Measurements from ENCODE around the gene AXIN1.

AXIN1 gene

GRCh38 chr16:265711-266110, 86.8 kb downstream of the AXIN1 start:
- H3K27ac ChIP-seq = no peak overlapping the region
- no peak overlapping the region for H3K4me3 ChIP-seq (ENCODE audit: low read depth, low read length)
- TF ChIP-seq CTCF (IDR thresholded peaks at IDR 0.05) = no peak
- H3K4me1 ChIP-seq = no peaks in the 10 kb centered on the region
- no peak overlapping the region for H3K4me2 ChIP-seq (ENCODE audit: low read length)
- H3K27me3 ChIP-seq (ENCODE audit: control insufficient read depth, insufficient read depth, low read length) = no peaks in the 10 kb centered on the region
- no peaks in the 10 kb centered on the region for H3K9me3 ChIP-seq (ENCODE audit: control insufficient read depth, low read length)
- H3K36me3 ChIP-seq (ENCODE audit: control insufficient read depth, insufficient read depth, low read length) = no peaks in the 10 kb centered on the region
- H2AFZ ChIP-seq = no peak overlapping the region
- H3K79me2 ChIP-seq = no peaks in the 10 kb centered on the region
- H3K9ac ChIP-seq = no peak overlapping the region

GRCh38 chr16:265002-265529, 87.5 kb downstream of the AXIN1 start:
- no peak for TF ChIP-seq CTCF (IDR thresholded peaks at IDR 0.05)
- Histone ChIP-seq H3K27me3 (ENCODE audit: control insufficient read depth, insufficient read depth, low read length) (no peaks in the 10 kb centered on the region), H3K36me3 (ENCODE audit: control insufficient read depth, insufficient read depth, low read length) (no peaks in the 10 kb centered on the region), H3K27ac (no peak overlapping the region), H3K4me2 (ENCODE audit: low read length) (no peak overlapping the region), H3K4me1 (no peaks in the 10 kb centered on the region), H3K9ac (no peak overlapping the region), H3K9me3 (ENCODE audit: control insufficient read depth, low read length) (no peaks in the 10 kb centered on the region), H3K79me2 (no peaks in the 10 kb centered on the region), H2AFZ (no peak overlapping the region), H3K4me3 (ENCODE audit: low read depth, low read length) (no peak overlapping the region)

GRCh38 chr16:264440-264951, 88.0 kb downstream of the AXIN1 start:
- no peaks in the 10 kb centered on the region for H3K27me3 ChIP-seq (ENCODE audit: control insufficient read depth, insufficient read depth, low read length)
- H3K4me1 ChIP-seq = no peaks in the 10 kb centered on the region
- H3K79me2 ChIP-seq = no peaks in the 10 kb centered on the region
- no peak overlapping the region for H2AFZ ChIP-seq
- H3K36me3 ChIP-seq (ENCODE audit: control insufficient read depth, insufficient read depth, low read length) = no peaks in the 10 kb centered on the region
- H3K27ac ChIP-seq = no peak overlapping the region
- no peak overlapping the region for H3K4me2 ChIP-seq (ENCODE audit: low read length)
- H3K9ac ChIP-seq = no peak overlapping the region
- H3K4me3 ChIP-seq (ENCODE audit: low read depth, low read length) = no peak overlapping the region
- no peak for TF ChIP-seq CTCF (IDR thresholded peaks at IDR 0.05)
- no peaks in the 10 kb centered on the region for H3K9me3 ChIP-seq (ENCODE audit: control insufficient read depth, low read length)

- Histone ChIP-seq H2AFZ (no peak overlapping the region), H3K9me3 (ENCODE audit: control insufficient read depth, low read length) (no peaks in the 10 kb centered on the region), H3K79me2 (no peaks in the 10 kb centered on the region), H3K4me2 (ENCODE audit: low read length) (no peak overlapping the region), H3K36me3 (ENCODE audit: control insufficient read depth, insufficient read depth, low read length) (no peaks in the 10 kb centered on the region), H3K4me3 (ENCODE audit: low read depth, low read length) (no peak overlapping the region), H3K27me3 (ENCODE audit: control insufficient read depth, insufficient read depth, low read length) (no peaks in the 10 kb centered on the region), H3K27ac (no peak overlapping the region), H3K4me1 (no peaks in the 10 kb centered on the region), H3K9ac (no peak overlapping the region)
- TF ChIP-seq CTCF (IDR thresholded peaks at IDR 0.05) = no peak
Observed at GRCh38 chr16:263944-264343, 88.6 kb downstream of the AXIN1 start.

- H3K9ac ChIP-seq = no peak overlapping the region
- no peaks in the 10 kb centered on the region for H3K9me3 ChIP-seq (ENCODE audit: control insufficient read depth, low read length)
- TF ChIP-seq CTCF (IDR thresholded peaks at IDR 0.05) = no peak
- no peaks in the 10 kb centered on the region for H3K4me1 ChIP-seq
- H2AFZ ChIP-seq = no peak overlapping the region
- H3K4me3 ChIP-seq (ENCODE audit: low read depth, low read length) = no peak overlapping the region
- no peaks in the 10 kb centered on the region for H3K79me2 ChIP-seq
- no peak overlapping the region for H3K4me2 ChIP-seq (ENCODE audit: low read length)
- no peaks in the 10 kb centered on the region for H3K27me3 ChIP-seq (ENCODE audit: control insufficient read depth, insufficient read depth, low read length)
- H3K27ac ChIP-seq = no peak overlapping the region
- H3K36me3 ChIP-seq (ENCODE audit: control insufficient read depth, insufficient read depth, low read length) = no peaks in the 10 kb centered on the region
Observed at GRCh38 chr16:263182-263774, 89.2 kb downstream of the AXIN1 start.

All from parathyroid adenoma (tissue), 2 donors.